CD14-positive monocyte (primary cell): Measurements from ENCODE around the gene PTPRN2. TPM values are rescaled to one million over a fixed set of nuclear protein-coding genes. Genes with fewer than 3 reads are reported as not detected.

Source experiments
- DNase-seq, 3 donors: peaks; one replicate each; pipeline ENCODE4 v3.0.0-alpha.2; 2011 to 2022
- H2AFZ ChIP-seq: 2 replicates; pipeline ENCODE4 v1.6.0; 2012; ENCODE audit warnings: mild to moderate bottlenecking, low read depth, low read length, inconsistent platforms; ENCODE audit not compliant: insufficient read depth, poor library complexity, severe bottlenecking
- H3K27ac ChIP-seq, 2 donors: 1 replicate in 1 of 2; 2 replicates in 1 of 2; pipeline ENCODE4 v1.5.1; 2012 to 2013; ENCODE audit warnings: low read length in 2 of 2, control low read depth in 1 of 2, inconsistent platforms in 1 of 2, low read depth in 1 of 2, mild to moderate bottlenecking in 1 of 2
- H3K27me3 ChIP-seq, 2 donors: one replicate each; pipeline versions ENCODE4 v1.6.0 to v1.6.1; 2011 to 2013; ENCODE audit warnings: low read length in 2 of 2; ENCODE audit not compliant: control insufficient read depth in 2 of 2, insufficient read depth in 2 of 2
- H3K36me3 ChIP-seq, 2 donors: replicated peaks in 1 of 2; 1 replicate in 1 of 2; 2 replicates in 1 of 2; pipeline versions ENCODE4 v1.5.1 to v1.6.1; 2012 to 2013; ENCODE audit warnings: low read length in 2 of 2, control low read depth in 1 of 2, inconsistent platforms in 1 of 2, mild to moderate bottlenecking in 1 of 2; ENCODE audit not compliant: insufficient read depth in 2 of 2, control insufficient read depth in 1 of 2
- H3K4me1 ChIP-seq, 2 donors: 1 replicate in 1 of 2; 2 replicates in 1 of 2; pipeline versions ENCODE4 v1.5.1 to v1.6.1; 2012 to 2013; ENCODE audit warnings: low read length in 2 of 2, control low read depth in 1 of 2, inconsistent platforms in 1 of 2, mild to moderate bottlenecking in 1 of 2, moderate library complexity in 1 of 2; ENCODE audit not compliant: insufficient read depth in 2 of 2, control insufficient read depth in 1 of 2
- H3K4me2 ChIP-seq: replicated peaks from 2 replicates; pipeline ENCODE3; 2012; ENCODE audit warnings: low read length, moderate library complexity, mild to moderate bottlenecking; ENCODE audit not compliant: poor library complexity, severe bottlenecking; ENCODE audit errors: extremely low read depth
- H3K4me3 ChIP-seq, 3 experiments: fragments of 200-600 bp in 1 of 3; sonication (generic) in 1 of 3; replicated peaks in 1 of 3; 1 replicate in 2 of 3; 2 replicates in 1 of 3; pipeline ENCODE4 v1.5.1; 2011 to 2013; ENCODE audit warnings: low read length in 3 of 3, mild to moderate bottlenecking in 3 of 3, control low read depth in 2 of 3, low read depth in 2 of 3, inconsistent platforms in 1 of 3, moderate library complexity in 1 of 3
- H3K79me2 ChIP-seq: 2 replicates; pipeline ENCODE4 v1.6.0; 2012; ENCODE audit warnings: mild to moderate bottlenecking, control low read depth, inconsistent platforms, low read length, moderate library complexity; ENCODE audit not compliant: insufficient read depth
- H3K9ac ChIP-seq: 2 replicates; pipeline ENCODE4 v1.6.0; 2017; ENCODE audit warnings: low read length, mild to moderate bottlenecking; ENCODE audit not compliant: insufficient read depth, poor library complexity, severe bottlenecking
- H3K9me3 ChIP-seq, 2 donors: replicated peaks in 1 of 2; 1 replicate in 1 of 2; 2 replicates in 1 of 2; pipeline versions ENCODE4 v1.5.1 to v1.6.1; 2012 to 2013; ENCODE audit warnings: low read length in 2 of 2, control low read depth in 1 of 2; ENCODE audit not compliant: control insufficient read depth in 1 of 2, insufficient read depth in 1 of 2
- H4K20me1 ChIP-seq: 2 replicates; pipeline ENCODE4 v1.6.0; 2012; ENCODE audit warnings: mild to moderate bottlenecking, low read length, control low read depth, moderate library complexity; ENCODE audit not compliant: insufficient read depth
- H3K27ac Mint-ChIP-seq, 7 donors: one replicate each; pipeline ENCODE4 v1.8.0; 2020; ENCODE audit warnings: mild to moderate bottlenecking in 7 of 7, mixed read lengths in 7 of 7, moderate library complexity in 6 of 7, inconsistent platforms in 2 of 7
- H3K27me3 Mint-ChIP-seq, 3 donors: one replicate each; pipeline ENCODE4 v1.8.0; 2021 to 2022; ENCODE audit warnings: low read depth in 3 of 3, mild to moderate bottlenecking in 3 of 3, mixed read lengths in 3 of 3, moderate library complexity in 3 of 3, inconsistent platforms in 1 of 3
- H3K36me3 Mint-ChIP-seq, 2 donors: one replicate each; pipeline ENCODE4 v1.8.0; 2020; ENCODE audit warnings: mixed read lengths in 2 of 2, inconsistent platforms in 1 of 2, mild to moderate bottlenecking in 1 of 2
- H3K4me1 Mint-ChIP-seq: one replicate; pipeline ENCODE4 v1.8.0; 2020; ENCODE audit warnings: mild to moderate bottlenecking, mixed read lengths
- H3K4me3 Mint-ChIP-seq, 2 donors: one replicate each; pipeline ENCODE4 v1.8.0; 2020; ENCODE audit warnings: mild to moderate bottlenecking in 2 of 2, mixed read lengths in 2 of 2, moderate library complexity in 1 of 2
- H3K9me3 Mint-ChIP-seq, 7 donors: one replicate each; pipeline ENCODE4 v1.8.0; 2020 to 2022; ENCODE audit warnings: mixed read lengths in 7 of 7, mild to moderate bottlenecking in 6 of 7, moderate library complexity in 6 of 7, inconsistent platforms in 2 of 7
- CTCF ChIP-seq: fragments of 200-600 bp; IDR thresholded peaks from one replicate; pipeline ENCODE4 v1.8.0; 2022; ENCODE audit warnings: antibody characterized with exemption, mild to moderate bottlenecking
- WGBS: methylation state at CpG from one replicate; pipeline ENCODE4 v1.1.5; 2013; ENCODE audit warnings: missing lambda C conversion rate; ENCODE audit not compliant: insufficient coverage; 5-methylcytosine and 5-hydroxymethylcytosine counted together
- intact Hi-C, 2 donors: fragments of 100-400 bp; cut with micrococcal nuclease; formaldehyde crosslinking; loops; one replicate each; pipeline versions ENCODE4 v1.15.0 to v1.15.1; 2023
- polyA plus RNA-seq, 3 donors: library from polyadenylated mRNA; depleted of rRNA in 1 of 3; unstranded in 2 of 3; stranded (reverse) in 1 of 3; fragments of 300-500 nt in 2 of 3; fragments of >200 nt in 1 of 3; fragmentation: Illumina TruSeq in 2 of 3; gene quantifications; 1 replicate in 2 of 3; 2 replicates in 1 of 3; pipeline ENCODE4 v1.2.3, GENCODE V29; 2012 to 2021

Gene PTPRN2
- polyA plus RNA-seq, 3 donors = 0.25 to 1.4 (median 0.97) TPM

- WGBS = 31% methylated on average over 33 of the region's 36 CpGs
- H3K4me2 ChIP-seq = peak overlapping the region; percentile 25
- H3K4me1 Mint-ChIP-seq = peaks cover 2% of the 10 kb centered on the region
Measured at GRCh38 chr7:157576415-157576814, 1011.2 kb downstream of the PTPRN2 start.

DNA sequence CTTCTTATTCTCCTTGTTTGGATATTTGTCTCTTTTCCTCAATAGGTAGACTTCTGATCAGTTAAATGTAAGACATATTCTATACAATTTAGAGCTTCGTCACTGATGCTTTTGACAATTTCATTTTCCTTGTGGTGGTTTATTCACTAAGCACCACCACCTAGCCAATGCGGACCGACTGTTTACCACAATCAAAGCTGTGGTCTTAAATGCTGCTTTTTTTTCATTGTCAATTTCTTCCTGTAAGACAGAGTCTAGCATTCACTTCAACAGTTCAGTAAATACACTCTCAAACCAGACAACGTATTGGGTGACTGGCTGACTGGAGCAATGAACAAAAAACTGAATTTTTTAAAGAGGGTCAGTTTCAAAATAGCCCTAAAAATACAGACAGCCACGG, 1011.8 kb downstream of the PTPRN2 start:
- H3K4me2 ChIP-seq = no peak overlapping the region

More at GRCh38 chr7:157576415-157576814, 1011.2 kb downstream of the PTPRN2 start:
- no peak overlapping the region for H3K27ac ChIP-seq
- peaks cover 0 to 4% of the 10 kb centered on the region in 2 donors for H3K4me1 ChIP-seq
- peak overlapping the region; percentile 59 for H2AFZ ChIP-seq
- no peaks in the 10 kb centered on the region for H3K36me3 ChIP-seq
- no peaks in the 10 kb centered on the region for H3K79me2 ChIP-seq
- peak overlapping the region in 1 of 3 experiments; percentile 42 for H3K4me3 ChIP-seq
- peaks cover 0 to 2% of the 10 kb centered on the region in 2 donors for H3K27me3 ChIP-seq
- H3K9me3 ChIP-seq = no peaks in the 10 kb centered on the region
- peak in 2 of 3 donors; percentile 18 to 47 for DNase-seq
- TF ChIP-seq CTCF = no peak
- Mint-ChIP-seq H3K9me3 (peaks cover 0 to 8% (median 2%) of the 10 kb centered on the region in 7 donors), H3K4me3 (peak overlapping the region; percentile 17 to 60), H3K27me3 (peaks cover 18 to 28% (median 25%) of the 10 kb centered on the region in 3 donors), H3K27ac (peak overlapping the region in 1 of 7 donors; percentile 21), H3K36me3 (no peaks in the 10 kb centered on the region)
- intact Hi-C loops = no loop called here
- no peak overlapping the region for H3K9ac ChIP-seq
- H4K20me1 ChIP-seq = no peaks in the 10 kb centered on the region

More for the DNA sequence above, 1011.8 kb downstream of the PTPRN2 start:
- H3K27me3 Mint-ChIP-seq = peaks cover 18 to 28% (median 26%) of the 10 kb centered on the region in 3 donors
- Histone ChIP-seq H3K9me3 (no peaks in the 10 kb centered on the region), H3K27me3 (peaks cover 0 to 2% of the 10 kb centered on the region in 2 donors), H3K4me1 (peaks cover 0 to 4% of the 10 kb centered on the region in 2 donors), H3K4me3 (no peak overlapping the region), H3K27ac (no peak overlapping the region), H3K79me2 (no peaks in the 10 kb centered on the region), H4K20me1 (no peaks in the 10 kb centered on the region), H3K36me3 (no peaks in the 10 kb centered on the region), H3K9ac (no peak overlapping the region), H2AFZ (no peak overlapping the region)
- H3K36me3 Mint-ChIP-seq = no peaks in the 10 kb centered on the region
- 77% methylated on average over 2 of the region's 5 CpGs for WGBS
- intact Hi-C loops = no loop called here
- no peak overlapping the region for H3K27ac Mint-ChIP-seq
- peaks cover 2% of the 10 kb centered on the region for H3K4me1 Mint-ChIP-seq
- H3K9me3 Mint-ChIP-seq = peaks cover 0 to 8% (median 2%) of the 10 kb centered on the region in 7 donors
- peak overlapping the region in 1 of 2 donors; percentile 60 for H3K4me3 Mint-ChIP-seq
- no peak for DNase-seq
- TF ChIP-seq CTCF = no peak
